OCI-LY3 (cell line): Measurements from ENCODE around the gene PCDHB9.

Experiments
- EZH2phosphoT487 ChIP-seq: fragments of 200-600 bp; shearing (Covaris generic); IDR thresholded peaks from 2 replicates; pipeline ENCODE4 v1.6.1; 2018; ENCODE audit warnings: antibody characterized with exemption, mixed run types, low read depth
- TF ChIP-seq, protein P1 (sequence below): fragments of 200-600, 300-600 bp; sonication (generic); IDR thresholded peaks from 2 replicates; pipeline ENCODE4 v1.5.1; 2014; ENCODE audit warnings: antibody characterized with exemption, low read length, low read depth

DNA sequence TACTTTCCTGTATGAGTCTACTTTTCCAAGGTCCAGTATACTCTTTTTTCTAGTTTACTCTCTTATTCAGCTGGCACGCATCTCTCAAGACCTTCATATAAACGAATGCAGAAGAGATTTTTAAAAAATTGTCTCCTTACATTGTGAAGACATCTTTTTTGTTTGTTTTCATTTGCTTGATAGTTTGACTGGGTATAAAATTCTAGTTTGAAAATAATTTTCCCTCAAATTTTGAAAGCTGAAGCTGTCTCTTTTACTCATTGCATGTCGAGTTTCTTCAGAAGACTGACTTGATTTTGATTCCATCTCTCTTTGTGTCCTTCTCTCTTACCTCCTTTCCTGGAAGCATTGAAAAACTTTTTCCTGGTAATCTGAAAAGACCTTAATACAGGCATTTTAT, 9.4 kb downstream of the PCDHB9 start:
- no peak for TF ChIP-seq EZH2phosphoT487
- TF ChIP-seq, protein P1, sequence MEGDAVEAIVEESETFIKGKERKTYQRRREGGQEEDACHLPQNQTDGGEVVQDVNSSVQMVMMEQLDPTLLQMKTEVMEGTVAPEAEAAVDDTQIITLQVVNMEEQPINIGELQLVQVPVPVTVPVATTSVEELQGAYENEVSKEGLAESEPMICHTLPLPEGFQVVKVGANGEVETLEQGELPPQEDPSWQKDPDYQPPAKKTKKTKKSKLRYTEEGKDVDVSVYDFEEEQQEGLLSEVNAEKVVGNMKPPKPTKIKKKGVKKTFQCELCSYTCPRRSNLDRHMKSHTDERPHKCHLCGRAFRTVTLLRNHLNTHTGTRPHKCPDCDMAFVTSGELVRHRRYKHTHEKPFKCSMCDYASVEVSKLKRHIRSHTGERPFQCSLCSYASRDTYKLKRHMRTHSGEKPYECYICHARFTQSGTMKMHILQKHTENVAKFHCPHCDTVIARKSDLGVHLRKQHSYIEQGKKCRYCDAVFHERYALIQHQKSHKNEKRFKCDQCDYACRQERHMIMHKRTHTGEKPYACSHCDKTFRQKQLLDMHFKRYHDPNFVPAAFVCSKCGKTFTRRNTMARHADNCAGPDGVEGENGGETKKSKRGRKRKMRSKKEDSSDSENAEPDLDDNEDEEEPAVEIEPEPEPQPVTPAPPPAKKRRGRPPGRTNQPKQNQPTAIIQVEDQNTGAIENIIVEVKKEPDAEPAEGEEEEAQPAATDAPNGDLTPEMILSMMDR: no peak
